HCT116 (cell line): ENCODE data around the gene FIZ1. TPM values are rescaled to one million over a fixed set of nuclear protein-coding genes. Genes with fewer than 3 reads are reported as not detected.

ENCODE experiments used
- ATAC-seq: fragments of 200-7000 bp; cut with Tn5 transposase; 2 replicates; pipeline ENCODE4 v1.9.1; 2020; ENCODE audit warnings: mild to moderate bottlenecking, moderate library complexity
- BruUV-seq: library from RNA; stranded (reverse); fragments of 400-500 nt; replicated peaks from 2 replicates; lab custom pipeline; 2021; lab: Mats Ljungman, UMichigan
- CTCF ChIA-PET: fragments of 300-600 bp; sonication (Branson Sonifier 250); formaldehyde crosslinking; loops from one replicate; lab custom pipeline; 2021; ENCODE audit warnings: antibody characterized with exemption; lab: Charles Lee
- POLR2A ChIA-PET: fragments of 300-600, 350-600 bp; sonication (Branson Sonifier 250); formaldehyde crosslinking; loops from one replicate; lab custom pipeline; 2021; ENCODE audit warnings: antibody characterized with exemption; lab: Charles Lee
- RAD21 ChIA-PET, 2 experiments: fragments of 300-600 bp; sonication (Branson Sonifier 250); formaldehyde crosslinking; loops; one replicate each; lab custom pipeline; 2023; ENCODE audit warnings: low total read pairs in 2 of 2; ENCODE audit not compliant: uncharacterized antibody in 2 of 2, unreplicated experiment in 2 of 2, low non-redundant PET in 1 of 2; lab: Charles Lee
- DNase-seq: peaks from one replicate; pipeline ENCODE4 v3.0.0-alpha.2; 2010; ENCODE audit warnings: low read depth, low spot score
- H2AFZ ChIP-seq: fragments of 200-600 bp; shearing (Covaris generic), sonication (generic); 2 replicates; pipeline ENCODE4 v1.6.1; 2017; ENCODE audit warnings: low read depth, mixed run types, mixed read lengths, antibody characterized with exemption, low read length; ENCODE audit not compliant: poor library complexity, severe bottlenecking
- H3K27ac ChIP-seq: 2 replicates; pipeline ENCODE4 v1.5.1; 2012; ENCODE audit warnings: low read depth, low read length
- H3K27me3 ChIP-seq: fragments of 200-600 bp; sonication (generic); 2 replicates; pipeline ENCODE4 v1.6.1; 2016; ENCODE audit warnings: mixed run types, low read length, mixed read lengths; ENCODE audit not compliant: insufficient read depth
- H3K36me3 ChIP-seq, 2 experiments: fragments of 200-500 bp in 1 of 2; fragments of 200-600 bp in 1 of 2; sonication (Bioruptor generic) in 1 of 2; sonication (generic) in 1 of 2; 2 replicates each; pipeline versions ENCODE4 v1.5.1 to v1.6.1; 2014 to 2016; ENCODE audit warnings: low read length in 2 of 2, inconsistent platforms in 1 of 2, mixed read lengths in 1 of 2, mixed run types in 1 of 2; ENCODE audit not compliant: insufficient read depth in 2 of 2, control insufficient read depth in 1 of 2
- H3K4me1 ChIP-seq, 2 experiments: fragments of 200-600 bp in 1 of 2; sonication (generic) in 1 of 2; 2 replicates each; pipeline versions ENCODE4 v1.5.1 to v1.6.1; 2012 to 2017; ENCODE audit warnings: low read length in 2 of 2, inconsistent platforms in 1 of 2, mild to moderate bottlenecking in 1 of 2, mixed read lengths in 1 of 2, mixed run types in 1 of 2, moderate library complexity in 1 of 2; ENCODE audit not compliant: insufficient read depth in 2 of 2, control insufficient read depth in 1 of 2
- H3K4me2 ChIP-seq: fragments of 200-600 bp; sonication (generic); 2 replicates; pipeline ENCODE4 v1.6.1; 2017; ENCODE audit warnings: mixed run types, low read length, mixed read lengths
- H3K4me3 ChIP-seq, 2 experiments: fragments of 200-600 bp in 1 of 2; sonication (generic) in 1 of 2; replicated peaks in 1 of 2; 2 replicates each; pipeline ENCODE4 v1.5.1; 2011 to 2016; ENCODE audit warnings: low read length in 2 of 2, control low read depth in 1 of 2, low read depth in 1 of 2, mild to moderate bottlenecking in 1 of 2, mixed read lengths in 1 of 2, mixed run types in 1 of 2
- H3K79me2 ChIP-seq: fragments of 200-600 bp; sonication (generic); 2 replicates; pipeline ENCODE4 v1.6.1; 2017; ENCODE audit warnings: mild to moderate bottlenecking, mixed run types, low read length, moderate library complexity, mixed read lengths; ENCODE audit not compliant: insufficient read depth
- H3K9ac ChIP-seq: fragments of 200-600 bp; sonication (generic); 2 replicates; pipeline ENCODE4 v1.6.1; 2016; ENCODE audit warnings: low read length, mixed read lengths
- H3K9me2 ChIP-seq: fragments of 200-600 bp; sonication (generic), shearing (Covaris generic); 2 replicates; pipeline ENCODE4 v1.6.1; 2017; ENCODE audit warnings: mixed run types, mild to moderate bottlenecking, moderate library complexity; ENCODE audit not compliant: insufficient read depth
- H3K9me3 ChIP-seq, 2 experiments: fragments of 200-500 bp in 1 of 2; fragments of 200-600 bp in 1 of 2; sonication (Bioruptor generic) in 1 of 2; sonication (generic) in 1 of 2; 2 replicates each; pipeline ENCODE4 v1.6.1; 2014 to 2017; ENCODE audit warnings: low read length in 2 of 2, mixed read lengths in 2 of 2, inconsistent platforms in 1 of 2, low read depth in 1 of 2, mild to moderate bottlenecking in 1 of 2, mixed run types in 1 of 2, moderate library complexity in 1 of 2; ENCODE audit not compliant: control insufficient read depth in 1 of 2, insufficient read depth in 1 of 2
- H4K20me1 ChIP-seq: fragments of 200-600 bp; sonication (generic), shearing (Covaris generic); 2 replicates; pipeline ENCODE4 v1.6.1; 2017; ENCODE audit warnings: mixed run types, mild to moderate bottlenecking, moderate library complexity; ENCODE audit not compliant: insufficient read depth
- ATF3 ChIP-seq: IDR thresholded peaks from 2 replicates; pipeline ENCODE4 v1.6.1; 2012
- CEBPB ChIP-seq: IDR thresholded peaks from 2 replicates; pipeline ENCODE4 v1.6.1; 2012; ENCODE audit warnings: low read depth
- EGR1 ChIP-seq: IDR thresholded peaks from 2 replicates; pipeline ENCODE4 v1.6.1; 2012; ENCODE audit warnings: low read depth
- EZH2 ChIP-seq: fragments of 200-600 bp; sonication (generic); IDR thresholded peaks from 2 replicates; pipeline ENCODE4 v1.6.1; 2017; ENCODE audit warnings: antibody characterized with exemption, mixed run types
- JUND ChIP-seq: IDR thresholded peaks from 2 replicates; pipeline ENCODE4 v1.6.1; 2012
- MAX ChIP-seq: IDR thresholded peaks from 2 replicates; pipeline ENCODE4 v1.6.1; 2012
- POLR2A ChIP-seq: IDR thresholded peaks from 2 replicates; pipeline ENCODE4 v1.7.0; 2011; ENCODE audit warnings: borderline replicate concordance; ENCODE audit not compliant: insufficient read depth, insufficient read length; ENCODE audit errors: extremely low read depth
- POLR2AphosphoS5 ChIP-seq: IDR thresholded peaks from 2 replicates; pipeline ENCODE4 v1.6.1; 2011; ENCODE audit warnings: mild to moderate bottlenecking, low read depth, low read length, moderate library complexity
- RAD21 ChIP-seq: IDR thresholded peaks from 2 replicates; pipeline ENCODE4 v1.6.1; 2012; ENCODE audit warnings: low read depth, mild to moderate bottlenecking
- REST ChIP-seq: IDR thresholded peaks from 2 replicates; pipeline ENCODE4 v1.6.1; 2012; ENCODE audit warnings: low read depth
- SIN3A ChIP-seq: IDR thresholded peaks from 2 replicates; pipeline ENCODE4 v1.6.1; 2012; ENCODE audit warnings: low read depth
- SP1 ChIP-seq: IDR thresholded peaks from 2 replicates; pipeline ENCODE4 v1.6.1; 2012; ENCODE audit warnings: low read depth
- TCF7L2 ChIP-seq: IDR thresholded peaks from 2 replicates; pipeline ENCODE4 v1.7.0; 2011; ENCODE audit warnings: borderline replicate concordance, inconsistent platforms; ENCODE audit not compliant: insufficient read depth, insufficient read length; ENCODE audit errors: extremely low read depth
- ZBTB33 ChIP-seq: IDR thresholded peaks from 2 replicates; pipeline ENCODE4 v1.6.1; 2011; ENCODE audit warnings: mild to moderate bottlenecking, low read length, moderate library complexity; ENCODE audit not compliant: insufficient replicate concordance; ENCODE audit errors: extremely low read depth
- ZNF274 ChIP-seq: fragments of 200-500 bp; sonication (Bioruptor generic); IDR thresholded peaks from 2 replicates; pipeline ENCODE4 v1.6.1; 2014; ENCODE audit warnings: mild to moderate bottlenecking, low read depth, low read length, inconsistent platforms
- intact Hi-C: fragments of 100-400 bp; cut with micrococcal nuclease; formaldehyde crosslinking; loops from 2 replicates; pipeline ENCODE4 v1.10.0; 2022
- total RNA-seq: library from RNA; stranded (reverse); gene quantifications from one replicate; pipeline ENCODE4 v1.2.1, GENCODE V29; 2021; ENCODE audit not compliant: unreplicated experiment

Gene FIZ1
- total RNA-seq, 1 experiment from 2014 or later, result 15.3 TPM

GRCh38 chr19:55544014-55544413 is 55.3 kb downstream of the FIZ1 start (continued):
- TF ChIP-seq POLR2A, result no peak
- TF ChIP-seq, all 23 proteins: peak for 0

- Histone ChIP-seq H2AFZ (no peak overlapping the region), H4K20me1 (no peaks in the 10 kb centered on the region), H3K9me2 (no peaks in the 10 kb centered on the region), H3K4me2 (no peak overlapping the region), H3K27me3 (no peaks in the 10 kb centered on the region), H3K4me3 (no peak overlapping the region), H3K4me1 (peaks cover 31 to 43% of the 10 kb centered on the region in 2 experiments), H3K27ac (no peak overlapping the region), H3K9ac (no peak overlapping the region), H3K79me2 (no peaks in the 10 kb centered on the region), H3K9me3 (no peaks in the 10 kb centered on the region), H3K36me3 (no peaks in the 10 kb centered on the region)
- ChIA-PET RAD21 (no interaction called here), CTCF (no interaction called here), POLR2A (no interaction called here)
- BruUV-seq, result no TSS peak
- intact Hi-C loops, result no loop called here
- TF ChIP-seq REST (no peak), RAD21 (no peak), EGR1 (no peak), POLR2AphosphoS5 (no peak), EZH2 (no peak), JUND (no peak), ZNF274 (no peak), SIN3A (no peak), TCF7L2 (no peak), MAX (no peak), ATF3 (no peak), CEBPB (no peak), SP1 (no peak), ZBTB33 (no peak)
- DNase-seq, result no peak
- ATAC-seq, result no peak
These were observed 55.8 kb downstream of the FIZ1 start for GRCh38 chr19:55543567-55543966.
